Transverse colon (tissue), 4 donors: ENCODE measurements around the gene ANKZF1. TPM values are rescaled to one million over a fixed set of nuclear protein-coding genes. Genes with fewer than 3 reads are reported as not detected.

Source experiments
- DNase-seq: peaks from one replicate; pipeline ENCODE4 v3.0.0-alpha.2; 2019
- H3K27ac ChIP-seq, 4 donors: fragments of 200-600 bp; sonication (generic); 2 replicates each; pipeline ENCODE4 v1.5.1; 2016 to 2018; ENCODE audit warnings: inconsistent platforms in 4 of 4
- H3K27me3 ChIP-seq: fragments of 200-600 bp; sonication (generic); 2 replicates; pipeline ENCODE4 v1.5.1; 2017; ENCODE audit warnings: inconsistent platforms
- H3K36me3 ChIP-seq, 4 donors: fragments of 200-600 bp; sonication (generic); 2 replicates each; pipeline ENCODE4 v1.5.1; 2017 to 2019; ENCODE audit warnings: inconsistent platforms in 4 of 4
- H3K4me1 ChIP-seq, 4 donors: fragments of 200-600 bp; sonication (generic); 2 replicates each; pipeline ENCODE4 v1.5.1; 2017 to 2020; ENCODE audit warnings: inconsistent platforms in 4 of 4
- H3K4me3 ChIP-seq, 4 donors: fragments of 200-600 bp; sonication (generic); 1 replicate in 1 of 4; 2 replicates in 3 of 4; pipeline versions ENCODE4 v1.5.1 to v1.6.1; 2017 to 2019; ENCODE audit warnings: inconsistent platforms in 4 of 4
- H3K9me3 ChIP-seq, 2 donors: fragments of 200-600 bp; sonication (generic); 2 replicates each; pipeline ENCODE4 v1.5.1; 2017 to 2019; ENCODE audit warnings: inconsistent platforms in 2 of 2
- EP300 ChIP-seq: sonication (generic); formaldehyde crosslinking; IDR thresholded peaks from one replicate; pipeline ENCODE4 v1.6.1; 2017; ENCODE audit warnings: antibody characterized with exemption, low read depth
- POLR2A ChIP-seq: fragments of 450-650 bp; IDR thresholded peaks from one replicate; pipeline ENCODE4 v1.6.1; 2016; ENCODE audit warnings: antibody characterized with exemption, mild to moderate bottlenecking, moderate library complexity
- POLR2AphosphoS5 ChIP-seq, 3 donors: sonication (generic); formaldehyde crosslinking; IDR thresholded peaks; one replicate each; pipeline ENCODE4 v1.6.1; 2016; ENCODE audit warnings: antibody characterized with exemption in 3 of 3
- WGBS, 2 donors: methylation state at CpG; one replicate each; pipeline ENCODE4 v1.1.5; 2018; ENCODE audit warnings: low coverage in 1 of 2; 5-methylcytosine and 5-hydroxymethylcytosine counted together
- in situ Hi-C, 4 donors: fragments of 200-750 bp; cut with MboI; loops; one replicate each; pipeline versions ENCODE4 v1.15.0 to v1.15.1; 2017; ENCODE audit warnings: low sequenced_read_pairs in 3 of 4, low pct_ligation_motif_present in 1 of 4, low pct_unique_long_range_greater_than_20kb in 1 of 4
- intact Hi-C: fragments of 100-400 bp; cut with DNase I; formaldehyde crosslinking; loops from one replicate; pipeline ENCODE4 v1.15.1; 2023; ENCODE audit warnings: low total_unique reads
- total RNA-seq, 4 donors: library from RNA; depleted of rRNA; stranded (reverse); fragments of >200 nt; gene quantifications; one replicate each; pipeline ENCODE4 v1.1.0, GENCODE V29; 2016
- TF ChIP-seq, protein P1 (sequence below), 5 experiments: fragments of 200-600 bp in 3 of 5; fragments of 450-650 bp in 2 of 5; sonication (generic) in 3 of 5; IDR thresholded peaks; 1 replicate in 2 of 5; 2 replicates in 3 of 5; pipeline ENCODE4 v1.5.1; 2016 to 2017; ENCODE audit warnings: antibody characterized with exemption in 5 of 5, inconsistent platforms in 3 of 5, mild to moderate bottlenecking in 2 of 5, moderate library complexity in 1 of 5

ANKZF1 gene
- total RNA-seq, 4 donors from 2014 or later = 64.3 to 318 (median 114) TPM

DNA sequence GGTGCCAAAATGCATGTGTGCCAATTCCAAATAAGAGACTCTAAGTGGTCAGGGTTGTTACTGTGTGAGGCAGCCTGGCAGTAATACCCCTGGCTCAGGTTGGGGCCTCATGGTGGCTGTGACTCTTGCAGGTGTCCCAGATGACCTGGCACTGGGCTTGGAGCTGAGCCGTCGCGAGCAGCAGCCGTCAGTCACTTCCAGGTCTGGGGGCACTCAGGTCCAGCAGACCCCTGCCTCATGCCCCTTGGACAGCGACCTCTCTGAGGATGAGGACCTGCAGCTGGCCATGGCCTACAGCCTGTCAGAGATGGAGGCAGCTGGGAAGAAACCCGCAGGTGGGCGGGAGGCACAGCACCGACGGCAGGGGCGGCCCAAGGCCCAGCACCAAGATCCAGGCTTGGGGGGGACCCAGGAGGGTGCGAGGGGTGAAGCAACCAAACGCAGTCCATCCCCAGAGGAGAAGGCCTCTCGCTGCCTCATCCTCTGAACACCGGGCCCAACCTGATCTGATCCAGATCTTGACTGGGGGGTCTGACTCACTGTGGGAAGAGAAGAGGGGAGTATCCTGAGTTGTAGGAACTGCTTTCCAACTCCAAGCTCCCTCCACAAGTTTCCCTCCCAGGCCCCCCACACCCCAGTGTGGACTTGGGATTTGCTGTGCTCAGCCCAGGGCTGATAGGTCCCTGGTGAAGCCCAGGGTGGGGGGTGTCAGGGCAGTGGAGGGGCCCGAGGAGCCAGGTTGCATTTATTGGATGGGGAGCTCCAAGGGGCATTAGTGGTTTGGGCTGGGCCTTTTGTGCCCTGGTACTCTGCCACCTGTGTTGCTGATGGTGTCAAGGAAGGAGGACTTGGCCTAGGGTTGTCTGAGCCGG is 55.1 kb downstream of the ANKZF1 start:
- TF ChIP-seq EP300 = no peak
- TF ChIP-seq POLR2AphosphoS5 (IDR thresholded peaks at IDR 0.05) = no peak
- TF ChIP-seq POLR2A = no peak
- TF ChIP-seq, protein P1, sequence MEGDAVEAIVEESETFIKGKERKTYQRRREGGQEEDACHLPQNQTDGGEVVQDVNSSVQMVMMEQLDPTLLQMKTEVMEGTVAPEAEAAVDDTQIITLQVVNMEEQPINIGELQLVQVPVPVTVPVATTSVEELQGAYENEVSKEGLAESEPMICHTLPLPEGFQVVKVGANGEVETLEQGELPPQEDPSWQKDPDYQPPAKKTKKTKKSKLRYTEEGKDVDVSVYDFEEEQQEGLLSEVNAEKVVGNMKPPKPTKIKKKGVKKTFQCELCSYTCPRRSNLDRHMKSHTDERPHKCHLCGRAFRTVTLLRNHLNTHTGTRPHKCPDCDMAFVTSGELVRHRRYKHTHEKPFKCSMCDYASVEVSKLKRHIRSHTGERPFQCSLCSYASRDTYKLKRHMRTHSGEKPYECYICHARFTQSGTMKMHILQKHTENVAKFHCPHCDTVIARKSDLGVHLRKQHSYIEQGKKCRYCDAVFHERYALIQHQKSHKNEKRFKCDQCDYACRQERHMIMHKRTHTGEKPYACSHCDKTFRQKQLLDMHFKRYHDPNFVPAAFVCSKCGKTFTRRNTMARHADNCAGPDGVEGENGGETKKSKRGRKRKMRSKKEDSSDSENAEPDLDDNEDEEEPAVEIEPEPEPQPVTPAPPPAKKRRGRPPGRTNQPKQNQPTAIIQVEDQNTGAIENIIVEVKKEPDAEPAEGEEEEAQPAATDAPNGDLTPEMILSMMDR (IDR thresholded peaks at IDR 0.05) = no peak
- no peak overlapping the region for H3K4me3 ChIP-seq
- H3K36me3 ChIP-seq = peaks cover 0 to 3% (median 0%) of the 10 kb centered on the region in 4 donors
- H3K9me3 ChIP-seq = no peaks in the 10 kb centered on the region
- H3K4me1 ChIP-seq = peaks cover 5 to 17% (median 11%) of the 10 kb centered on the region in 4 donors
- H3K27ac ChIP-seq = no peak overlapping the region
- 86% methylated on average over 13 of the region's 16 CpGs; no CpG with 5 or more reads in 1 of the 2 donors for WGBS, 2 donors
- intact Hi-C loops (no loop called here), in situ Hi-C loops (loop anchor here in 1 of 4 donors (25.0 kb wide), 1 partner anchor 122 kb away; the partner anchor contains the start of genes NHEJ1 and SLC23A3)
- no peak for DNase-seq
- no peaks in the 10 kb centered on the region for H3K27me3 ChIP-seq

DNA sequence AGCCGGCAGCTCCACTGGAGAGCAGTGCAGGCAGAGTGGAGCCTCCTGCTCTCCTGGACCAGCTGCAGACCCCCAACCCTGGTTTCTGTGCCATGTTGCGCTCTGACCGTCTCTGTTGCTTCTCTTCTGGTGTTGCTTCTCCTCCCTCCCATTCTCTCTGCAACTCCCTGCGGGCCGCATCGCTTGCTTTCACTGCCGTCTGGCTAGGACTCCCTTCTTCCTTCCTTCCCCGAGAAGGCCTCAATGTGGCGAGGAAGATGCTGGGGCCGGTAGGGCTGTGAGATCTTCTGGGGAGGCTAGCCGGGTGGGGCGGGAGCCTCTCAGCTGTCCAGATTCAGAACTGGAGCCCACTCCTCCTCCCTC is 55.7 kb downstream of the ANKZF1 start:
- intact Hi-C loops = no loop called here
- Histone ChIP-seq H3K36me3 (peaks cover 0 to 3% (median 0%) of the 10 kb centered on the region in 4 donors), H3K27ac (no peak overlapping the region), H3K9me3 (no peaks in the 10 kb centered on the region), H3K4me1 (peaks cover 2 to 15% (median 7%) of the 10 kb centered on the region in 4 donors), H3K4me3 (no peak overlapping the region), H3K27me3 (no peaks in the 10 kb centered on the region)
- in situ Hi-C loops = loop anchor here in 1 of 4 donors (25.0 kb wide), 1 partner anchor 123 kb away; the partner anchor contains the start of genes NHEJ1 and SLC23A3
- WGBS, 2 donors = 90% methylated on average over 12 of the region's 12 CpGs; no CpG with 5 or more reads in 1 of the 2 donors
- DNase-seq = no peak
- TF ChIP-seq, protein P1 (IDR thresholded peaks at IDR 0.05) = no peak
- TF ChIP-seq POLR2AphosphoS5 (IDR thresholded peaks at IDR 0.05) (no peak), POLR2A (no peak), EP300 (no peak)

DNA sequence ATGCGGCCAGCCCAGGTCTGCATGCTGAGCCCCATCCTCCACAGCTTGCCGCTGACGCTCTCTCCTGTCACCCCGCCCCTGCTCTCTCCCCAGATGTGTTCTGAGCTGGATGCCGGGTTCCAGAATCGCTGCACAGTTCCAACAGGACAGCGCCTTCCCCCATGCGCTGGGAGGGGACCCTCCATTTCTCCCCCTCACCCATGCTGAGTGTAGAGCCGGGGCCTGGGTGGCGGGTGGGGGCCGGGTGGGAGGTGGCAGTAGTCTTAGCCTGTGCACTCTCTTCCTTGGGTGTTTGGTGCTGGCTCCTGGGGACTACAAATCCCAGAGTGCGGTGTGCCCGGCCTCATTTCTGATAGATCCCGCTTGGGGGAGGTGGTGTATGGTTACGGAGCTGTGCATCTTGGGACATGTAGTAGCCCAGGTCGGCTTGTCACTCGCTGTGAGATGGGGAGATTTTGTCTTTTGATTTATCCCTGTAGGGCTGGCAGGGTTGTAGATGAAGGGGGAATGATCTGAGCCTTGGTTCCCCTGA is 56.4 kb downstream of the ANKZF1 start:
- WGBS, 2 donors = 94 to 100% methylated on average over 2 to 17 of the region's 17 CpGs
- intact Hi-C loops = no loop called here
- peak overlapping the region in 1 of 4 donors; percentile 17 for H3K27ac ChIP-seq

More for the DNA sequence above, 56.4 kb downstream of the ANKZF1 start:
- H3K9me3 ChIP-seq = no peaks in the 10 kb centered on the region
- DNase-seq = no peak
- in situ Hi-C loops = loop anchor here in 1 of 4 donors (25.0 kb wide), 1 partner anchor 124 kb away; the partner anchor contains the start of genes NHEJ1 and SLC23A3
- peaks cover 0 to 9% (median 5%) of the 10 kb centered on the region in 4 donors for H3K4me1 ChIP-seq
- no peak overlapping the region for H3K4me3 ChIP-seq
- no peaks in the 10 kb centered on the region for H3K27me3 ChIP-seq
- TF ChIP-seq POLR2A (no peak), EP300 (no peak), POLR2AphosphoS5 (IDR thresholded peaks at IDR 0.05) (no peak)
- TF ChIP-seq, protein P1 (IDR thresholded peaks at IDR 0.05) = no peak
- peaks cover 0 to 3% (median 0%) of the 10 kb centered on the region in 4 donors for H3K36me3 ChIP-seq

Other genes starting within 250 kb of the ANKZF1 start
- 1 to 10 TPM in 2 of 4 donors, not detected in 2; 1.9 to 8.2 TPM for gene FEV, start 244.6 kb upstream of the ANKZF1 start, total RNA-seq
- 1 to 10 TPM in 1 of 4 donors, not detected in 3; 5.6 TPM for gene CRYBA2, start 236.4 kb upstream of the ANKZF1 start, total RNA-seq
- gene CFAP65, start 188.3 kb upstream of the ANKZF1 start, total RNA-seq = 1 to 10 TPM in 2 of 4 donors, under 1 TPM in 1, not detected in 1; 0.64 to 3.0 (median 1.5) TPM
- 10 to 100 TPM; 21.1 to 67.4 (median 65.5) TPM for gene IHH, start 168.9 kb upstream of the ANKZF1 start, total RNA-seq
- gene NHEJ1, start 69.0 kb upstream of the ANKZF1 start, total RNA-seq = 10 to 100 TPM; 50.5 to 90.2 (median 65.3) TPM
- gene SLC23A3, start 59.8 kb upstream of the ANKZF1 start, total RNA-seq = 10 to 100 TPM in 3 of 4 donors, 1 to 10 TPM in 1; 5.4 to 18.4 (median 15.7) TPM
- 100 to 1,000 TPM in 3 of 4 donors, 10 to 100 TPM in 1; 50.4 to 114 (median 106) TPM for gene CNPPD1, start 52.9 kb upstream of the ANKZF1 start, total RNA-seq
- 100 to 1,000 TPM in 2 of 4 donors, 10 to 100 TPM in 2; 37.8 to 226 (median 102) TPM for gene RETREG2, start 51.5 kb upstream of the ANKZF1 start, total RNA-seq
- 100 to 1,000 TPM in 3 of 4 donors, 10 to 100 TPM in 1; 90.2 to 156 (median 119) TPM for gene ZFAND2B, start 23.0 kb upstream of the ANKZF1 start, total RNA-seq
- 10 to 100 TPM in 3 of 4 donors, 1 to 10 TPM in 1; 3.4 to 28.7 (median 20.4) TPM for gene ABCB6, start 10.8 kb upstream of the ANKZF1 start, total RNA-seq
- 100 to 1,000 TPM in 1 of 4 donors, 10 to 100 TPM in 3; 73.2 to 243 (median 82.7) TPM for gene ATG9A, start 170 bp upstream of the ANKZF1 start, total RNA-seq
- 1 to 10 TPM in 3 of 4 donors, under 1 TPM in 1; 0.40 to 9.1 (median 3.8) TPM for gene GLB1L, start 15.6 kb downstream of the ANKZF1 start, total RNA-seq
- gene STK16, start 15.7 kb downstream of the ANKZF1 start, total RNA-seq = 10 to 100 TPM; 18.7 to 44.8 (median 28.2) TPM
- not detected for gene TUBA4B, start 23.4 kb downstream of the ANKZF1 start, total RNA-seq
- 100 to 1,000 TPM in 1 of 4 donors, 10 to 100 TPM in 3; 39.2 to 101 (median 70.8) TPM for gene TUBA4A, start 24.1 kb downstream of the ANKZF1 start, total RNA-seq
- 10 to 100 TPM; 22.7 to 95.0 (median 54.3) TPM for gene DNAJB2, start 49.6 kb downstream of the ANKZF1 start, total RNA-seq
- gene PTPRN, start 79.6 kb downstream of the ANKZF1 start, total RNA-seq = 1 to 10 TPM in 3 of 4 donors, under 1 TPM in 1; 0.60 to 2.6 (median 2.1) TPM
- gene RESP18, start 102.9 kb downstream of the ANKZF1 start, total RNA-seq = not detected
- 100 to 1,000 TPM in 2 of 4 donors, 10 to 100 TPM in 2; 61.3 to 142 (median 104) TPM for gene DNPEP, start 158.1 kb downstream of the ANKZF1 start, total RNA-seq
- over 10,000 TPM in 1 of 4 donors, 1,000 to 10,000 TPM in 2, 100 to 1,000 TPM in 1; 1,000 to 12,373 (median 1,519) TPM for gene DES, start 188.6 kb downstream of the ANKZF1 start, total RNA-seq
- gene SPEG, start 205.0 kb downstream of the ANKZF1 start, total RNA-seq = 10 to 100 TPM; 26.5 to 95.8 (median 48.5) TPM